Non-pigmented ciliary epithelial cell (primary cell): ENCODE results near the gene TSPAN3.

Experiments
- DNase-seq: peaks from one replicate; pipeline ENCODE4 v3.0.0-alpha.2; 2010; ENCODE audit warnings: low read depth

Gene TSPAN3

DNA sequence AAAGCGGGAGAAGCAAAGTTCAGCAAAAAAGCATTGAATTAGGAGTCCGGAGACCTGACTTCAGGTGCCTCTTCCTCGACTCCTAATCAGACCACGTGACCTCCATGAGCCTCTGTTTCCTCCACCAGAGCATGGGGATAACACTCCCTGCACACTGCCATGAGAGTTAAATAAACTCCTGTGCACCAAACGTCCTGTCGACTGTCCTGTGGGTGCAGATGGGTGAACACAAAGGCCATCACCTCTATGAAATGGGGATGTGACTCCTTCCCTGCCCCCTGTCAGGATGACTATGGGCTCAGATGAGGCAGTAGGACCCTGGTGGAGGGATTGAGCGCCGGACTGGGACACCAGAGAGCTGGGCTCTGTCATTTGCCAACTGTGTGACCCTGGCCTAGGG is 13.5 kb upstream of the TSPAN3 start:
- DNase-seq = no peak

GRCh38 chr15:77083381-77084160 is 12.7 kb upstream of the TSPAN3 start:
- DNase-seq = no peak

GRCh38 chr15:77081971-77082370 is 11.1 kb upstream of the TSPAN3 start:
- DNase-seq = no peak

- no peak for DNase-seq
These were observed 5.5 kb upstream of the TSPAN3 start for GRCh38 chr15:77076323-77076915.

GRCh38 chr15:77075528-77075927 is 4.6 kb upstream of the TSPAN3 start:
- DNase-seq = no peak

DNA sequence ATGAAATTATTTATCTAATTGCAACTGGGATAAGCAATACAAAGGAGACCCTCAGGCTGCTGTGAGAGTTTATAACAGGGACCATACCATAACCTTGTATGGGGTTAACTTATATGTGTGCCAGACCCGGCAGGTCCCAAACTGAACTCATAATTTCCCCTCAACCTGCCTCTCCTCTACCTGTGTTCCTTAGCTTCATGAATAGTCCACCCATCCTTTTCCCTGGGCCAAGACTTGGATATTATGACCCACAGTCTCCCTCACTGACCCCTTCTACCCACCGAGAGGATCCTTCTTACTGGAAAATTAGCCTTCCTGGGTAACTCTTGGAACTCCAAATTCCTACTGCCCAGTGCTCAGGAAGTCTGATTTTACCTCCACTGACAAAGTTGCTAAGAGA is 3.4 kb upstream of the TSPAN3 start:
- no peak for DNase-seq

GRCh38 chr15:77071305-77072223 is 655 bp upstream of the TSPAN3 start:
- no peak for DNase-seq

DNA sequence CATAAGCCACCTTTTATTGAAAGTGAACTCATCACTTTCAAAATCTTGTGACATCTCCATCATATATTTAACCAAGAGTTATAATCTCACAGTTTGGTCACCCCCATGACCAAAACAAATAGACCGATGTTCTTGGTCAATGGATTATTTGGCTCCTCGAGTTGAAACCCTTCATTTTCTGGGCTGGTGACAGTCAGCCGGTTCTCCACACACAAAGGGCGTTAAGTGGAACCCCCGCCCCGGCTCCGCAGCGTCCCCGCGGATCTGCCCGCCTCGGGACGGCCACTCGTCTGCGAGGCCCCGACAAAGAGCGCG is 772 bp downstream of the TSPAN3 start:
- DNase-seq = no peak

GRCh38 chr15:77069521-77070121 is 1.3 kb downstream of the TSPAN3 start:
- no peak for DNase-seq

- no peak for DNase-seq
These were observed 2.3 kb downstream of the TSPAN3 start for GRCh38 chr15:77068633-77069032.

DNA sequence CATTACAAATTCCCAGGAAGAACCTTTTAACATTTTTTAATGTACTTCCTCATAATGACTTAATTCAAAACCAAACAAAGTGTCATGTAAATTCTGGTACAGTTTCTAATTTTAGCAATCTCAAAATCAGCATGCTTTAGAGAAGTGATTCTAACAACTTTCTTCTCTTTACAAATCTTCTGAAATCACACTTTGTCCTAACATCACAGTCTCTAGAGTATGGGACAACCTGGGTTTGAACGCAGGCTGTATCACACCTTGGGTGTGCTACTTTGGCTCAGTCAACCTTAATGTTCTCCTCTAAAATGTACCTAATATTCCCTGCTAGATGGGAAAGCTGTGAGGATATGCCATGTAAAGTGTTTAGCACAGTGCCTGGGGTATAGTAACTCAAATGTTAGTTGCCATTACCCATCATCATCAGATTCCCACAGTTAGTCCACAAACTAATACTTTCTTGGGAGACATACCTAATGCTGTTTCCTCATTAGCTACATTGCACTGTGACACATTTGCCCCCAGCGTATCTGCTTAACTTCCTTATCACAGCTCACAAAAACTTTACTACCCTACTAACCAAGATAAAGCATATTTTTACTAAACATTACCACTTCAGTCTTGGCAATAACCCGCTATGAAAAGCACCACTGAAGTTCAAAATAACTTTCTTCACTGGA is 3.1 kb downstream of the TSPAN3 start:
- no peak for DNase-seq

GRCh38 chr15:77066971-77067690 is 3.8 kb downstream of the TSPAN3 start:
- no peak for DNase-seq

GRCh38 chr15:77064539-77065308 is 6.2 kb downstream of the TSPAN3 start:
- DNase-seq = no peak

DNA sequence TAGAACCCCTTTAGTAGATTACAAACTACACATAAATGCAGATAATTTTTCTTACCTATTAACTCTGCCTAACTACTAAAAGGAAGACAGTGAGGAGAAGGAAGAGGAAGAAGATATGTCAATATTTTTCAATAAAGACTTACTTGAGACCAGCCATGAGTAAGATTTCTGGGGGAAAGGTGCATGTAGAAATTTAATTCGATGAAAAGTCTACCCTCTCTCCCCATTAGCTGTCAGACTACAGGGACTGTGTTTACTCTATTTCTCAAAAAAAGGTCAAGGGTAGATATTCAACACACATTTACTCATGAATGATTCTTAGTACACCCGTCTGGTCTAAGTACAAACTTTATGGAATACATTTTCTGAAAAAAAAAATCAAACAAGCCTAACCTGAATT is 6.8 kb downstream of the TSPAN3 start:
- no peak for DNase-seq

GRCh38 chr15:77063249-77063648 is 7.7 kb downstream of the TSPAN3 start:
- DNase-seq = no peak

DNA sequence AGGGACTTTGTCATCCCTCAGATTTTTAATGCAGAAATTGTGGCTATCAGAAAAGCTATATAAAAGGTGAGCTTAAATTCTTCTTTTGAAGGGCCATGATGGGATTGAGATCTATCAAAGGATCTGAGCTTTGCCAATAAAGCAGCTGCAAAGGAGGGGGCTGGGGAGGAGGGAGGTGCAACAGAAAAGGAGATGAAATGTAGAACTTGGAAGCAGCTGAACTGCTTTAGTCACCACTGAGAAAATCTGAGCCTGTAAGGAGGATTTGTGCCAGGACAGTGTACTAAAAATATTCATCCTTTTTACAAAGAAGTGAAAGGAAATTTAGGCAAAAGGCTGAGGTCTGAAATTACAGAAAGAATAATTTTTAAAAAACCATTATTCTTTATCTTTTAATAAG is 10.4 kb downstream of the TSPAN3 start:
- no peak for DNase-seq

GRCh38 chr15:77059786-77060361 is 11.0 kb downstream of the TSPAN3 start:
- DNase-seq = no peak

GRCh38 chr15:77058468-77058867 is 12.4 kb downstream of the TSPAN3 start:
- DNase-seq = no peak

DNA sequence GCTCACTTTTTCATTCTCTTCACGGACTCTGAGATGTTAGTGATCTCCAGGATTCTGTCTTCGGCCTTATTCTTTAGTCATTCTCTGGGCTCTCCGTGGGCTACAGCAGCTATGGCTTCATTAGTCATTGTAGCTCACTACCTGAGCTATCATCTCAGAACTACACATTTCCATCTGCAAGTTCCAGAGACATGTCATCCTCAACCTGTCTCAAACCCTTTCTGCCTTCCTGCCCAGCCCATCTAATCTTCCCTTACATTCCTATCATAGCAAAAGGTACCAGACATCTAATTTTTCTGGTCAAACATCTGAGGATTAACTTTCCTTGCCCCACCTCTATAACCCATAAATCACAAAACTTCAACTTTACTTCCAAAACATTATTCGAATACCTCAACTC is 13.2 kb downstream of the TSPAN3 start:
- DNase-seq = no peak

DNA sequence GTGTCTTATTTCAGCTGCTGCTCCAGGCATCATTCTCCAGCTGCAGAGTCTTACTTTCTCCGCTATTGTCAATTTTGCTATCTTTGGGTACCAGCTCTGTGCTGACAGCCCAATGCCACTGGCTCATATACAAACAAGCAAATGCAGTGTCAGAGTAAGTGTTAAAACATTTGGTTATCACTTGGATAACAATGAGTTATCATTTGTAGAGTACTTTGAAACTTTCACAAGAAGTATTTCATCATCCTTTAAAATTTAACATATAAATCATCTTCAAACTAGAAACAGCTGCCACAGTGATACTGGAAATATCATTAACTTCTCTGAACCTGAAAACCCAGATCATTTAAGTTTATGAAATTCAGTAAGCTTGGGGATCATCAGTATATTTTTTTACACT is 13.8 kb downstream of the TSPAN3 start:
- DNase-seq = no peak
